Stimulated activated CD4-positive, alpha-beta T cell treated with anti-CD3 and anti-CD28 coated beads, Interleukin-1b, Interleukin-23, amount 100 ng/mL, for 48 hours (primary cell): ENCODE data around the gene RPS19.
A peak's percentile ranks its signal among the peaks of the same experiment; 100 is the strongest.
"Not testable (repeated sequence)": the region's sequence is repeated elsewhere in the genome, so short reads cannot be mapped to it uniquely, and the experiment has no call there.

Experiments
- DNase-seq: peaks from one replicate; pipeline ENCODE4 v3.0.0-alpha.2; 2020

The RPS19 gene

GRCh38 chr19:41861116-41861768 lies 1.2 kb downstream of the RPS19 start:
- DNase-seq: no peak

GRCh38 chr19:41861846-41862245 lies 1.8 kb downstream of the RPS19 start:
- no peak for DNase-seq

- DNase-seq: no peak
These were observed 2.5 kb downstream of the RPS19 start for GRCh38 chr19:41862445-41862986.

DNA sequence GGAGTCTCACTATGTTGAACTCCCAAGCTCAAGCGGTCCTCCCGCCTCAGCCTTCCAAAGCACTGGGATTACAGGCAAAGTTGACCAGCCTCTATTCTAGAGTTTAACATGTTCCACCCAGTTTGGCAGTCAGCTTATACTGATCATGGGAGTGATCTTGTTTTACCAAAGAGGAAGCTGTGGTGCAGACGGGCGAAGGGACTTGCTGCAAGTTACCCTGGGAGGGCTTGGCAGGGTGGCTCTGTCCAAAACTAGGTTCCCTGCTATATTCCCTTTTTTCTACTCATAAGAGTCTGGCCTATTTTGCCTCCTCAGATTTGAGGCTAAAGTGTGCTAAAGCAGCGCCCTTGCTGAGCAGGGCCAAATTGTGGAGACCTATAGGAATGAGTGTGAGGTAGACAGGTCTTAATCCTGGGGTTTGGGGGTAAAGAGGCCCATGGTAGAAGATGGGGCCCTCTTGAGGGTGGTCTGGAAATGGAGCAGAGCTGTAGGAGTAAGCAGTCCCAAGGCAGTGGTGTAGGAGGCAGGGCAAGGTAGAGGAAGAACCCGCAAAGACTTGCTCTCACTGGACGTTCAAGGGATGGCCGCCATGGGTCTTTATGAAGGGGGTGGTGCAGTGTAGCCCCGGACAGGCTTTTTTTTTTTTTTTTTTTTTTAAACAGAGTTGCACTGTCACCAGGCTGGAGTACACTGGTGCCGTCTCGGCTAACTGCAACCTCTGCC lies 3.3 kb downstream of the RPS19 start:
- DNase-seq: no peak

- DNase-seq: no peak
These were observed 4.3 kb downstream of the RPS19 start for GRCh38 chr19:41864374-41864773.

- no peak for DNase-seq
These were observed 6.2 kb downstream of the RPS19 start for GRCh38 chr19:41866284-41866683.

- DNase-seq: no peak
These were observed 8.3 kb downstream of the RPS19 start for GRCh38 chr19:41868120-41868988.

DNA sequence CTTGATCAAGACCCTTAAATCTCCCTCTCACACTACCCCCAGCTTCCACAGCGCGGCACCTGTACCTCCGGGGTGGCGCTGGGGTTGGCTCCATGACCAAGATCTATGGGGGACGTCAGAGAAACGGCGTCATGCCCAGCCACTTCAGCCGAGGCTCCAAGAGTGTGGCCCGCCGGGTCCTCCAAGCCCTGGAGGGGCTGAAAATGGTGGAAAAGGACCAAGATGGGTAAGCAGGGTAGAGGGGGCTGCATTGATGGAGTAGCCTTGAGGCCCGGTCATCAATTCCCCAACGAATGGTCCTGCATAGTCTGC lies 8.9 kb downstream of the RPS19 start:
- DNase-seq: no peak

GRCh38 chr19:41869374-41869955 lies 9.4 kb downstream of the RPS19 start:
- no peak for DNase-seq

GRCh38 chr19:41870401-41870873 lies 10.4 kb downstream of the RPS19 start:
- peak; percentile 46 for DNase-seq

DNA sequence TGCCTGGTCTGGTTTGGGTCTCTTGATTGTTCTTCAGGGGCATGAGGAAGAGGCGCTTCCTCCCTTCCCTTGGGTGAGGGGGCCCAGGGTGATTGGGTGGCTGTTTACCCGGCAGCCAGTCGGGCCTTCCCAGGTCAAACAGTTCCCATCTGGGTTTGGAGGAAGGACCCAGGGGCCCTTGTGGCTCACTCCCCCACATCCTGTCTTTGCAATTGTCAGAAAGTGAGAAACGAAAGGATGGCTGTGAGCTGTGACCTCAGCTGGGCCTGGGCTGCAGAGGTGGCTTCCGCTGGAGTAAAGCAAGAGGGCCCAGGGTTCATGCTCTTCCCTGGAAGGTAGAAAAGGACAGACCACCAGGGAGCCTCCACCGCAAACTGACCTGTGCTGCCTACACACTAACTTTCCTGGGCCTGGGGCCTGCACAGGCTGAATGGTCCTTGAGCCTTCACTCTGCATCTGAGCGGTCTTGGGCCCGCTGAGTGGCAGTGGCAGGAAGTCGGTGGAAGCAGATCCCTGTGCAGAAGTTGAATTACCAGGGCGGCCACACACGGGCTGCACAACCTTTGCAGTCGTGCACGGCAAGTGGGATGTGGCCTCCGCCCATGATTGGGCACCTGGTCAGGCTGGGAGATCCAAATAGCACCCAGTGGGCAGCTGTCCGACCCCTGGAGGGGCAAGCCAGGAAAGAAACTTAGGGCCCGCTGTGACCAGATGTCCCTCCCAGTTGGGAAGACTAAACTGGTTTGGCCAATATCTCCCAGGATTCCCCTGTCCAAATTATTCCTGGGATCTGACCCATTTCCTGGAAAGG lies 11.7 kb downstream of the RPS19 start:
- DNase-seq: peak; percentile 74

DNA sequence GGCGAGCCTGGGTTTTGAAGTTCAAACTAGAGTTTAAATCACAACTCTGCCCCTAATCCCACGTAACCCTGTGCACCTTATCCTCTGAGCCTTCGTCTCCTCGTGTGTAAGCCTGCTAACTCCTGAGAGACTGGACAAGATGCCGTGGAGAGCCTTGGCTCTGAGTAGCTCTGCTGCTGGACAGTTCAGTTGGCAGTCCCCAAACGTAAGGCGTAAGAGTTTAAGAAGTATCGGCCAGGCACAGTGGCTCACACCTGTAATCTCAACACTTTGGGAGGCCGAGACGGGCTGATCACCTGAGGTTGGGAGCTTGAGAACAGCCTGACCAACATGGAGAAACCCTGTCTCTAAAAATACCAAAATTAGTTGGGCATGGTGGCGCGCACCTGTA lies 12.3 kb downstream of the RPS19 start:
- DNase-seq: no peak

GRCh38 chr19:41872775-41873647 lies 13.0 kb downstream of the RPS19 start:
- peak; percentile 54 for DNase-seq

DNA sequence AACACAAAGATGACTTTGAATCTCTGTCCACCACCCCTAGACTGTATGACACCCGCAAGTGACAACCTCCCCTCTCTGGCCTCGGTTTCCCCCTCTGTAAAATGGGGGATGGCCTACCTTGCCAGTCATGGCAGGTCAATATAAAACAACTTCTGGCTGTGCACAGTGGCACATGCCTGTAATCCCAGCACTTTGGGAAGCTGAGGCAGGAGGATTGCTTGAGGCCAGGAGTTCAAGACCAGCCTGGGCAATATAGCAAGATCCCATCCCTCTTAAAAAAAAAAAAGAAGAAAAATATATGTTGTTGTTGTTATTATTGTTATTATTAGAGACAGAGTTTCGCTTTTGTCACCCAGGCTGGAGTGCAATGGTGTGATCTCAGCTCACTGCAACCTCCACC lies 15.9 kb downstream of the RPS19 start:
- not testable (repeated sequence) for DNase-seq

GRCh38 chr19:41876847-41877832 lies 17.1 kb downstream of the RPS19 start, which contains the start of gene CD79A:
TSS of gene CD79A (plus strand) at chr19:41877279. CDS start at chr19:41877305, 26 bp downstream.
- no peak for DNase-seq

DNA sequence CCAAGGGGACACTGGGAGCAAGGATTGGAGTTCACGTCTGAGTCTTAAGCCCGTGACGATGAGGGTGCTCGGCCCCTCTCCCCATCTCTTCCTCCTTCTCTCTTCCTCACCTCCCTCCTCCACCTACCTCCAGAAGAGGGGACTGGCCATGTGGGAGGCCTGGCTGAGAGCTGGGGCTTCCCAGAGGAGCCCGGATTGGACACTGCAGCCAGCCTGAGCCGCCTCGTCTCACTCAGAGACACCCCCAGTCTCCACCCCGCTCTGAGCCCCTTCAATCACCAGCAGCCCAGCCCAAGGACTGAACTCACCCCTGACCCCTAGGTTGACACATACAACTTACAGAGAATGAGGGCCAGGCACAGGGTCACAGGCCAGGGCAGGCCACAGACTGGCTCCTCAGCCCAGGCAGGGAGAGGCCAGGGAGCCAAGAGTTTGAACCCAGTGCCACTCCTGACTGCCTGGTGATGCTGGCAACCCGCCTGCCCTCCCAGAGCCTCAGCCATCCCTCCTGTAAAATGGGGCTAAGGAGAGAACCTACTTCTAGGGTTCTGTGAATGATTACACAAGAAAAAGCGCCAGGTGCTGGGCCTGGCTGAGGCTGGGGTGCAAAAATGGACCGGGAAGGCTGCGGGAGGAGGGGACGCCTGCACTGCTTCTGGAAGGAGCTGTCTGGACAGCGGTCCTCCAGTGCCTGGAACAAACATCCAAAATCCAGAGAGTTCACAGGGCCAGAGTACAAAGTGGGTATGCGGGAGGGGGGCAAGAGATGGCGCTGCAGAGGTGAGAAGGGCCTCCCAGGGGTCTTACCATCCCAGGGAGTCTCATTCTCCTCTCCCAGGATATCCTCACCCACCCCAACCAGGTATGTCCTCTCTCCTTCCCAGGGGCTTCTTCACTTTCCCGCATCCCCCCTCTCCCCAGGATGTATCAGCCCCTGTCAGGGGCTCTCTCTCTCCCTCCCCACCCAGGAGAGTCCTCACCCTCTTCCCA lies 18.2 kb downstream of the RPS19 start:
- DNase-seq: no peak

DNA sequence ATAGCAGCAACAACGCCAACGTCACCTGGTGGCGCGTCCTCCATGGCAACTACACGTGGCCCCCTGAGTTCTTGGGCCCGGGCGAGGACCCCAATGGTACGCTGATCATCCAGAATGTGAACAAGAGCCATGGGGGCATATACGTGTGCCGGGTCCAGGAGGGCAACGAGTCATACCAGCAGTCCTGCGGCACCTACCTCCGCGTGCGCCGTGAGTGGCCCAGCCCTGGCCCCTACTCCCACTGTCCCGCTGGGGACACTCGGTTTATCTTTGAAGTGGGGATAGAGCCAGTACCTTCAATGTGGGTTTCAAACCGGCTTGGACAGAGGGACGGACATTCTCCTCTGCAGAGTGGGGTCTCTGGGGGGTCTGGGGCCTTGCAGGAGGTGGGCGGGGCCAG lies 19.0 kb downstream of the RPS19 start:
- no peak for DNase-seq

DNA sequence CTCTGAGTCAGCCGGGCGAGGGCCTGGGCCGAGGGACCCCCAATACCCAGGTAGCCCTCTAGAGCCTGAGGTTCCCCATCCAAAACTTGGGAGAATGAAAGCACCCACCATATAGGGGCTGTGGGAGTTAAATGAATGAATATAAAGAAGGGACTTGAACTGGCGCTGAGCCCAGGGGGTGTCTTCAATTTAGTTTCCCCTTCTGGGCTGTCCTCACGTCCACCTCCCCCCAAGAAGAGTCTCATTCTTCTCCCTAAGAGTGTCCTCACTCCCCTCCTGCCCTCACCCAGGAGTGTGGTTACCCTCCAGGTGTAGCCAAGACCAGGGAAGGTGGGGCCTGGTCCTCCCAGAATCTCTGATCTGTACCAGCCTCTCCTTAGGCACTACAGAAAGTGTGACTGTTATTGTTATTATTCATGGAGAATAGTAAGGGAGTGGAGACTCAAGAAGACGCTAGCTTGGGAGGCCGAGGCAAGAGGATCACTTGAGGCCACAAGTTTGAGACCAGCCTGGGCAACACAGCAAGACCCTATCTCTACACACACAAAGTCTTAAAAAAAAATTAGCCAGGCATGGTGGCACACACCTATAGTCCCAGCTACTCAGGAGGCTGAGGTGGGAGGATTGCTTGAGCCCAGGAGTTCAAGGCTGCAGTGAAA lies 19.7 kb downstream of the RPS19 start:
- DNase-seq: no peak
